Cardiac muscle cell (in vitro differentiated cells and primary cell): ENCODE data around the gene RASSF4. TPM values are rescaled to one million over a fixed set of nuclear protein-coding genes. Genes with fewer than 3 reads are reported as not detected.

ENCODE experiments used
- DNase-seq, 2 donors: peaks; one replicate each; pipeline versions ENCODE4 v3.0.0 to v3.0.0-alpha.2; 2010 to 2017; ENCODE audit warnings: low read depth in 1 of 2, low spot score in 1 of 2
- H3K27ac ChIP-seq: fragments of 200-600 bp; sonication (generic); 2 replicates; pipeline ENCODE4 v1.5.1; 2016
- H3K27me3 ChIP-seq: fragments of 200-600 bp; sonication (generic); 2 replicates; pipeline ENCODE4 v1.6.0; 2016; ENCODE audit warnings: control low read depth
- H3K36me3 ChIP-seq: fragments of 200-600 bp; sonication (generic); 2 replicates; pipeline ENCODE4 v1.5.1; 2016; ENCODE audit warnings: control low read depth
- H3K4me1 ChIP-seq: fragments of 200-600 bp; sonication (generic); 2 replicates; pipeline ENCODE4 v1.8.1; 2017; ENCODE audit warnings: low read depth, mild to moderate bottlenecking, mixed run types
- H3K4me3 ChIP-seq: fragments of 200-600 bp; sonication (generic); 2 replicates; pipeline ENCODE4 v1.5.1; 2016; ENCODE audit warnings: mild to moderate bottlenecking
- H3K9me3 ChIP-seq: fragments of 200-600 bp; sonication (generic); 2 replicates; pipeline ENCODE4 v1.5.1; 2017; ENCODE audit warnings: low read depth, mild to moderate bottlenecking, control low read depth
- polyA plus RNA-seq: library from polyadenylated mRNA; unstranded; fragments of >200 nt; fragmentation: Nextera tagmentation; extraction: Ambion mirVana; gene quantifications from 2 replicates; pipeline ENCODE4 v1.2.1, GENCODE V29; 2016
- total RNA-seq: library from RNA; depleted of rRNA; stranded (reverse); fragments of >200 nt; gene quantifications from 2 replicates; pipeline ENCODE4 v1.2.3, GENCODE V29; 2016
- TF ChIP-seq, protein P1 (sequence below): IDR thresholded peaks from 2 replicates; pipeline ENCODE4 v1.5.1; 2012; ENCODE audit warnings: low read depth, mild to moderate bottlenecking, low read length

The RASSF4 gene
- total and polyA plus RNA-seq, 2 experiments from 2014 or later: 63.6 to 70.7 TPM

DNA sequence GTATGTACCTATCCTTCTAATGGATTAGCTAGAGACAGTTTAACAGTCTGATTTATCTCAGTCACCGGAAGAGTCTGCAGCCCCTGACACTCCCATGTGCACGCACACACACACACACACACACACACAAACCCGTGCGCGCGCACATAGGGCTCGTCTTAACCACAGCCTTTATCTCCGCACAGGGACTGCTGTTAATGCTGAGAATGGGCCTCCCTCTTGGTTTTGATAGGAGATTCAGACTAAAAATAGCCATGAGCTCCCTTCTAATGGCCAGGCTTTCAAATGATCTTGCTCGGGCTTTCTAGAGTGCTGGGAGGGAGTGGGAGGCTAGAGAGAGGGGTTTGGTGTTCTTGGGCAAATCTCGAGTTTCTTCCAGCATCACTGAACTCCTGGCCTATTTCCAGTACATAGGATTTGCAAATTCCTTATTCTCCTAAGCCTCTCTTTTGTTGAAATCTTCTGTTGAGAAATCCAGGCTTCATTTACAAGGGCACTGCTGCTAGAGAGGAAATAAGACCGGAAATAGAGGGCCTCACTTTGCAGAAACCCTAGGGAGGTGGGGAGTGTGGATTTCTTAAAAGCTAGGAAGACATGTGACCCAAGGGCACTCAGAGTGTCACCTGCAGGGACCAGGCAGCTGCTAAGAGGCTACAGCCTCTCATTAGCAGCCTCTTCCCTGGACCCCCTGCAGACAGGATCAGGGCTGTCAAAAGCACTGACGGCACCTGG lies 46.1 kb upstream of the RASSF4 start:
- Histone ChIP-seq H3K36me3 (no peaks in the 10 kb centered on the region), H3K9me3 (no peaks in the 10 kb centered on the region), H3K4me1 (peaks cover 49% of the 10 kb centered on the region), H3K4me3 (no peak overlapping the region), H3K27me3 (no peaks in the 10 kb centered on the region), H3K27ac (peak overlapping the region; percentile 90)
- DNase-seq: peak; percentile 55 to 86
- TF ChIP-seq, protein P1, sequence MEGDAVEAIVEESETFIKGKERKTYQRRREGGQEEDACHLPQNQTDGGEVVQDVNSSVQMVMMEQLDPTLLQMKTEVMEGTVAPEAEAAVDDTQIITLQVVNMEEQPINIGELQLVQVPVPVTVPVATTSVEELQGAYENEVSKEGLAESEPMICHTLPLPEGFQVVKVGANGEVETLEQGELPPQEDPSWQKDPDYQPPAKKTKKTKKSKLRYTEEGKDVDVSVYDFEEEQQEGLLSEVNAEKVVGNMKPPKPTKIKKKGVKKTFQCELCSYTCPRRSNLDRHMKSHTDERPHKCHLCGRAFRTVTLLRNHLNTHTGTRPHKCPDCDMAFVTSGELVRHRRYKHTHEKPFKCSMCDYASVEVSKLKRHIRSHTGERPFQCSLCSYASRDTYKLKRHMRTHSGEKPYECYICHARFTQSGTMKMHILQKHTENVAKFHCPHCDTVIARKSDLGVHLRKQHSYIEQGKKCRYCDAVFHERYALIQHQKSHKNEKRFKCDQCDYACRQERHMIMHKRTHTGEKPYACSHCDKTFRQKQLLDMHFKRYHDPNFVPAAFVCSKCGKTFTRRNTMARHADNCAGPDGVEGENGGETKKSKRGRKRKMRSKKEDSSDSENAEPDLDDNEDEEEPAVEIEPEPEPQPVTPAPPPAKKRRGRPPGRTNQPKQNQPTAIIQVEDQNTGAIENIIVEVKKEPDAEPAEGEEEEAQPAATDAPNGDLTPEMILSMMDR: no peak

DNA sequence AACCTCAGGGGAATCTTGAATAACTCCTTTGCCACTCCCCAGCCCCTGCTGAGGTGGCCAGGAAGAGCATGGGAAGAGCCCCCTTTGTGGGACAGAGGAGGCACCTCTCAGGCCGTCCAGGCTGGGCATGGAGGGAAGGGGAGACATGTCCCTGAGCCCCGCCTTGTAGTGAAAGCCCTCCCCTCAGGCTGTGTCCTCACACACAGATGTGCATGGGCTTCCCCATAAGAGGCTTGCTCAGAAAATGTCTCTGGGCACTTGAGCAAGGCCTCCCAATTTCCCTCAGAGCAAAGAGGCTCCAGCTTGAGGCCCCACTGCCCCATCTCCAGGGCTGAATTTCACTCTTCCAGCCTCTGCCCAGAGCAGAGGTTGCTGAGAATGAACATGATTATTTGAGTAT lies 44.7 kb upstream of the RASSF4 start:
- Histone ChIP-seq H3K27ac (no peak overlapping the region), H3K4me1 (peaks cover 44% of the 10 kb centered on the region), H3K36me3 (no peaks in the 10 kb centered on the region), H3K27me3 (no peaks in the 10 kb centered on the region), H3K4me3 (no peak overlapping the region), H3K9me3 (no peaks in the 10 kb centered on the region)
- DNase-seq: no peak
- TF ChIP-seq, protein P1: no peak

DNA sequence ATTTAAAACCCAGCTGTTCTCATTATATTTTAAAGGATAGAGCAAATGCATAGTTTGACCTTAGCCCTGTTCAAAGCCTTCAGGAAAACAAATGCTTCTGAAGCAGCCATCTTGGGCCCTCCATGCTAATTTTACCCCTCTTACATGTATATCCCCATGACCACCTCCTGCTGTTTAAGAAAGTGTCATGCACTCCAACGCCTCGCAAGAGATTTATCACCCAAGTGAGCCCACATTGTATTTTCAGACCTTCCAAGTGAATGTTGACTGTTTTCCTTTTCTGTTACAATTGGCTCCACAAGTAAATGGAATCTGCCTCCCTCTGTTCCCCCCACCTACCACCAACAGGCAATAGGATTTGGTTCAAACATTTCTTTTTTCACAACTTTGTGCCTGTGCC lies 43.2 kb upstream of the RASSF4 start:
- Histone ChIP-seq H3K4me1 (peaks cover 33% of the 10 kb centered on the region), H3K27ac (no peak overlapping the region), H3K9me3 (no peaks in the 10 kb centered on the region), H3K27me3 (no peaks in the 10 kb centered on the region), H3K4me3 (no peak overlapping the region), H3K36me3 (no peaks in the 10 kb centered on the region)
- DNase-seq: no peak
- TF ChIP-seq, protein P1: no peak

DNA sequence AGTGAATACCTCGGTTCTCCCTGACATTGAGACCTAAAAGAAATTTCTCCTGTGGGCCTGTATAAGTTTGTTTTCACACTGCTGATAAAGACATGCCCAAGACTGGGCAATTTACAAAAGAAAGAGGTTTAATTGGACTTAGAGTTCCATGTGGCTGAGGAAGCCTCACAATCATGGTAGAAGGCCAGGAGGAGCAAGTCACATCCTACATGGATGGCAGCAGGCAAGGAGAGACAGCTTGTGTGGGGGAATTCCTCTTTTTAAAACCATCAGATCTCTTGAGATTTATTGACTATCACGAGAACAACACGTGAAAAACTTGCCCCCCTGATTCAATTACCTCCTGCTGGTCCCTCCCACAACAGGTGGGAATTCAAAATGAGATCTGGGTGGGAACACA lies 41.8 kb upstream of the RASSF4 start:
- no peak for DNase-seq
- TF ChIP-seq, protein P1: no peak
- no peak overlapping the region for H3K27ac ChIP-seq
- no peaks in the 10 kb centered on the region for H3K36me3 ChIP-seq
- H3K4me1 ChIP-seq: peaks cover 20% of the 10 kb centered on the region
- no peaks in the 10 kb centered on the region for H3K9me3 ChIP-seq
- H3K27me3 ChIP-seq: no peaks in the 10 kb centered on the region
- no peak overlapping the region for H3K4me3 ChIP-seq

DNA sequence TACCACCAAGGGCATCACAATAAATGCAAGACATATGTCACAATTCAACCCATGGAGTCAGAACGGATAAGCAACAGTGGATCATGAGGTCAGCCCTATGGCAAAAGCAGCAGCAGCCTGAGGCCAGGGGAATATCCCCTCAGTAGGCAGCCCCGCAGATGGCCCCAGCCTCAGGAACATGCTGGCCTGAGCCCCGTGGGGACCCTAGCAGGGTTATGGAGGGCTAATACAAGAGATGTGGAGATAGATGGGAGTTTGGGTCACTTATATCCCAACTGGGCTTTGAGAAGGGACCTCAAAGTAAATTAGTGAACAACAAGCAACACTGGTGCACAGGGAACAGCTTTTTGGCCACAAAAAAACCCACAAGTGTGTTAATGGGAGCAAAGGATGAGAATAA lies 39.4 kb upstream of the RASSF4 start:
- Histone ChIP-seq H3K36me3 (no peaks in the 10 kb centered on the region), H3K27me3 (no peaks in the 10 kb centered on the region), H3K4me1 (no peaks in the 10 kb centered on the region), H3K9me3 (no peaks in the 10 kb centered on the region), H3K27ac (no peak overlapping the region), H3K4me3 (no peak overlapping the region)
- TF ChIP-seq, protein P1: no peak
- DNase-seq: no peak
